Liver (tissue), 3 donors: ENCODE results near the gene SREK1.

Source experiments
- EGR1 ChIP-seq, 2 donors: IDR thresholded peaks; 2 replicates each; pipeline ENCODE4 v1.6.1; 2016 to 2018; ENCODE audit warnings: antibody characterized with exemption in 2 of 2, low read depth in 2 of 2
- GABPA ChIP-seq, 2 donors: IDR thresholded peaks in 1 of 2; conservative IDR thresholded peaks in 1 of 2; 2 replicates each; pipeline ENCODE4 v1.6.1; 2016; ENCODE audit warnings: antibody characterized with exemption in 2 of 2, mild to moderate bottlenecking in 1 of 2, moderate library complexity in 1 of 2
- JUND ChIP-seq, 2 donors: IDR thresholded peaks; 2 replicates each; pipeline ENCODE4 v1.6.1; 2016; ENCODE audit warnings: antibody characterized with exemption in 2 of 2
- MAX ChIP-seq: IDR thresholded peaks from 2 replicates; pipeline ENCODE4 v1.6.1; 2016; ENCODE audit warnings: antibody characterized with exemption
- RAD21 ChIP-seq, 2 donors: IDR thresholded peaks; 2 replicates each; pipeline ENCODE4 v1.6.1; 2016; ENCODE audit warnings: antibody characterized with exemption in 2 of 2, mild to moderate bottlenecking in 2 of 2
- SP1 ChIP-seq: IDR thresholded peaks from 2 replicates; pipeline ENCODE4 v1.6.1; 2018; ENCODE audit warnings: antibody characterized with exemption, mild to moderate bottlenecking
- TAF1 ChIP-seq: conservative IDR thresholded peaks from 2 replicates; pipeline ENCODE4 v1.6.1; 2016; ENCODE audit warnings: antibody characterized with exemption, mild to moderate bottlenecking
- YY1 ChIP-seq: IDR thresholded peaks from 2 replicates; pipeline ENCODE4 v1.6.1; 2016; ENCODE audit warnings: antibody characterized with exemption, mild to moderate bottlenecking
- TF ChIP-seq, protein P1 (sequence below): fragments of 150-350 bp; IDR thresholded peaks from 2 replicates; pipeline ENCODE4 v1.5.1; 2017; ENCODE audit warnings: improper control_type of control experiment, low read depth, low read length; ENCODE audit not compliant: missing input control
- TF ChIP-seq, protein P2 (sequence below): IDR thresholded peaks from 2 replicates; pipeline ENCODE4 v1.6.1; 2016; ENCODE audit warnings: antibody characterized with exemption
- TF ChIP-seq, protein P3 (sequence below): IDR thresholded peaks from 2 replicates; pipeline ENCODE4 v1.6.1; 2016; ENCODE audit warnings: antibody characterized with exemption, mild to moderate bottlenecking
- donor health status: healthy.
- donor health status: healthy.

DNA sequence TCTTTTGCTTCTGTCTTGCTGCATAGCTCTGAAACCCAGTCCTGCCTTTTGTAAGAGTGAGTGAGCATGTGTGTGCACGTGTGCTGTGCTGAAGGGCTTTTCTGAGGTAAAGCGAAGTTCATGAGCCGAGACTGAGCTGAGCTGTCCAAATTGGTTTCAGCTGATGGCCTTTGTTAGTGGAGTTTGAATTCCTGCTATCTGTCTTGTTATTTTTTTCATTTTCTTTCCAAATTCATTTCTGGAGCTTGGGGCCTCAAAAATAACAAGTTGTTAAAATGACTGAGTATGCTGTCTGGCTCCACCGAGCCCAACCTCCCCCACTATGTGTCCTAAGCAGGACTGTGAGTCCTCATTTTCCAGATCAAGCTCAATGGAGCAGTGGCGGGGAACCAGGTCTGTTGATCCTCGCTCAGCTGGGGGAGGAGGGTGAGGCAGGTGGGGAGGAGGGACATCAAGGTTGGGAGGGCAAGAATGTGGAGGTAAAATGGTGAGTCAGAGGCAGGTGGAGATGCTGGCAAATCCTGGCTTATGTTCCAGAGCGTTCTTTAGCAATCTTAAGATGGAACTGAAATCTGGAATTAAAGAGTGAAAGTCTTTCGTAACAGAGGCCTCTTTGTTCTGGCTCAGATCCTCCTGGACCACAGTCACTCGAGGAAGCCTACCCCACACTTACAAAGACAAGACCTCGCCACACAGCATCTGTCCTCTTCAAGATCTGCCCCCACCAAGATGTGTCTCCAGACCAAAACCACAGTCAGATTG is 63.9 kb downstream of the SREK1 start:
- TF ChIP-seq, protein P1, sequence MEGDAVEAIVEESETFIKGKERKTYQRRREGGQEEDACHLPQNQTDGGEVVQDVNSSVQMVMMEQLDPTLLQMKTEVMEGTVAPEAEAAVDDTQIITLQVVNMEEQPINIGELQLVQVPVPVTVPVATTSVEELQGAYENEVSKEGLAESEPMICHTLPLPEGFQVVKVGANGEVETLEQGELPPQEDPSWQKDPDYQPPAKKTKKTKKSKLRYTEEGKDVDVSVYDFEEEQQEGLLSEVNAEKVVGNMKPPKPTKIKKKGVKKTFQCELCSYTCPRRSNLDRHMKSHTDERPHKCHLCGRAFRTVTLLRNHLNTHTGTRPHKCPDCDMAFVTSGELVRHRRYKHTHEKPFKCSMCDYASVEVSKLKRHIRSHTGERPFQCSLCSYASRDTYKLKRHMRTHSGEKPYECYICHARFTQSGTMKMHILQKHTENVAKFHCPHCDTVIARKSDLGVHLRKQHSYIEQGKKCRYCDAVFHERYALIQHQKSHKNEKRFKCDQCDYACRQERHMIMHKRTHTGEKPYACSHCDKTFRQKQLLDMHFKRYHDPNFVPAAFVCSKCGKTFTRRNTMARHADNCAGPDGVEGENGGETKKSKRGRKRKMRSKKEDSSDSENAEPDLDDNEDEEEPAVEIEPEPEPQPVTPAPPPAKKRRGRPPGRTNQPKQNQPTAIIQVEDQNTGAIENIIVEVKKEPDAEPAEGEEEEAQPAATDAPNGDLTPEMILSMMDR: no peak
- TF ChIP-seq JUND (IDR thresholded peaks at IDR 0.05) (no peak), SP1 (no peak), YY1 (no peak), MAX (no peak), TAF1 (no peak), RAD21 (IDR thresholded peaks at IDR 0.05) (no peak), GABPA (IDR thresholded peaks at IDR 0.05 in 1 of 2, conservative IDR thresholded peaks at IDR 0.05 in 1 of 2) (no peak), EGR1 (IDR thresholded peaks at IDR 0.05; ENCODE audit: low read depth in 2 of 2) (no peak)
- TF ChIP-seq, protein P2, sequence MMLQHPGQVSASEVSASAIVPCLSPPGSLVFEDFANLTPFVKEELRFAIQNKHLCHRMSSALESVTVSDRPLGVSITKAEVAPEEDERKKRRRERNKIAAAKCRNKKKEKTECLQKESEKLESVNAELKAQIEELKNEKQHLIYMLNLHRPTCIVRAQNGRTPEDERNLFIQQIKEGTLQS: no peak
- TF ChIP-seq, protein P3, sequence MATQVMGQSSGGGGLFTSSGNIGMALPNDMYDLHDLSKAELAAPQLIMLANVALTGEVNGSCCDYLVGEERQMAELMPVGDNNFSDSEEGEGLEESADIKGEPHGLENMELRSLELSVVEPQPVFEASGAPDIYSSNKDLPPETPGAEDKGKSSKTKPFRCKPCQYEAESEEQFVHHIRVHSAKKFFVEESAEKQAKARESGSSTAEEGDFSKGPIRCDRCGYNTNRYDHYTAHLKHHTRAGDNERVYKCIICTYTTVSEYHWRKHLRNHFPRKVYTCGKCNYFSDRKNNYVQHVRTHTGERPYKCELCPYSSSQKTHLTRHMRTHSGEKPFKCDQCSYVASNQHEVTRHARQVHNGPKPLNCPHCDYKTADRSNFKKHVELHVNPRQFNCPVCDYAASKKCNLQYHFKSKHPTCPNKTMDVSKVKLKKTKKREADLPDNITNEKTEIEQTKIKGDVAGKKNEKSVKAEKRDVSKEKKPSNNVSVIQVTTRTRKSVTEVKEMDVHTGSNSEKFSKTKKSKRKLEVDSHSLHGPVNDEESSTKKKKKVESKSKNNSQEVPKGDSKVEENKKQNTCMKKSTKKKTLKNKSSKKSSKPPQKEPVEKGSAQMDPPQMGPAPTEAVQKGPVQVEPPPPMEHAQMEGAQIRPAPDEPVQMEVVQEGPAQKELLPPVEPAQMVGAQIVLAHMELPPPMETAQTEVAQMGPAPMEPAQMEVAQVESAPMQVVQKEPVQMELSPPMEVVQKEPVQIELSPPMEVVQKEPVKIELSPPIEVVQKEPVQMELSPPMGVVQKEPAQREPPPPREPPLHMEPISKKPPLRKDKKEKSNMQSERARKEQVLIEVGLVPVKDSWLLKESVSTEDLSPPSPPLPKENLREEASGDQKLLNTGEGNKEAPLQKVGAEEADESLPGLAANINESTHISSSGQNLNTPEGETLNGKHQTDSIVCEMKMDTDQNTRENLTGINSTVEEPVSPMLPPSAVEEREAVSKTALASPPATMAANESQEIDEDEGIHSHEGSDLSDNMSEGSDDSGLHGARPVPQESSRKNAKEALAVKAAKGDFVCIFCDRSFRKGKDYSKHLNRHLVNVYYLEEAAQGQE: no peak
